HG03135 (cell line): Measurements from ENCODE around the gene ACOT4.
"Not testable (repeated sequence)": the region's sequence is repeated elsewhere in the genome, so short reads cannot be mapped to it uniquely, and the experiment has no call there.

ENCODE experiments used
- ATAC-seq: cut with Tn5 transposase; IDR thresholded peaks from one replicate; pipeline ENCODE4 v1.9.1; 2021; ENCODE audit warnings: mild to moderate bottlenecking, moderate library complexity; ENCODE audit not compliant: unreplicated experiment

Gene ACOT4

DNA sequence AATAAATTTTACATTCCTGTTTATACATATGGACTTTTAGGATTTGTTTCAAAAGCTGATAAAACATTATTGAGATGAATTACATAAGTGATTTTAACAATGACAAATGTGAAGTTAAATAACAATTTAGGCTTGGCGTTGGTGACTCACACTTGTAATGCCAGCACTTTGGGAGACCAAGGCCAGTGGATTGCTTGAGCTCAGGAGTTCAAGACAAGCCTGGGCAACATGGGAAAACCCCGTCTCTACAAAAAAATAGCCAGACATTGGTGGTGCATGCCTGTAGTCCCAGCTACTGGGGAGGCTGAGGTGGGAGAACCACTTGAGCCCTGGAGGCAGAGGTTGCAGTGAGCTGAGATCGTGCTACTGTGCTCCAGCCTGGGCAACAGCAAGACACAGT, 15.3 kb upstream of the ACOT4 start:
- no peak for ATAC-seq

DNA sequence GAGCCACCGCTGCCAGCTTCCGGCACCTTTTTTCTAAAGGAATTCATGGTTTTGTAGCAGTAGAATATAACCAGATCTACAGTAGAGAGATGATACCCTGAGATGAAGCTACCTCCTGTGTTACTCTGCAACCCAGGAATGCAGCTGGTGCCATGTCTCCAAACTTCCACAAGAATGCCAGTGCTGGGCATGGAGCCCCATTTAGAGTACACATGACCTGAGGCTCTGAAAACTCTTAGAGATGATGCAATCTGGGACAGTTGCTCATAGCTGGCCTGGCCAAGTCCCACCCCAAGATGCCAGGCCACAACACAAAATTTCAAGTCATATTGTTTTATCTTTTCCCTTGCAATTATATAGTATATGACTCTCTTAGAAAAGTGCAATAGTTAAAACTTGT, 14.5 kb upstream of the ACOT4 start:
- ATAC-seq: not testable (repeated sequence)

DNA sequence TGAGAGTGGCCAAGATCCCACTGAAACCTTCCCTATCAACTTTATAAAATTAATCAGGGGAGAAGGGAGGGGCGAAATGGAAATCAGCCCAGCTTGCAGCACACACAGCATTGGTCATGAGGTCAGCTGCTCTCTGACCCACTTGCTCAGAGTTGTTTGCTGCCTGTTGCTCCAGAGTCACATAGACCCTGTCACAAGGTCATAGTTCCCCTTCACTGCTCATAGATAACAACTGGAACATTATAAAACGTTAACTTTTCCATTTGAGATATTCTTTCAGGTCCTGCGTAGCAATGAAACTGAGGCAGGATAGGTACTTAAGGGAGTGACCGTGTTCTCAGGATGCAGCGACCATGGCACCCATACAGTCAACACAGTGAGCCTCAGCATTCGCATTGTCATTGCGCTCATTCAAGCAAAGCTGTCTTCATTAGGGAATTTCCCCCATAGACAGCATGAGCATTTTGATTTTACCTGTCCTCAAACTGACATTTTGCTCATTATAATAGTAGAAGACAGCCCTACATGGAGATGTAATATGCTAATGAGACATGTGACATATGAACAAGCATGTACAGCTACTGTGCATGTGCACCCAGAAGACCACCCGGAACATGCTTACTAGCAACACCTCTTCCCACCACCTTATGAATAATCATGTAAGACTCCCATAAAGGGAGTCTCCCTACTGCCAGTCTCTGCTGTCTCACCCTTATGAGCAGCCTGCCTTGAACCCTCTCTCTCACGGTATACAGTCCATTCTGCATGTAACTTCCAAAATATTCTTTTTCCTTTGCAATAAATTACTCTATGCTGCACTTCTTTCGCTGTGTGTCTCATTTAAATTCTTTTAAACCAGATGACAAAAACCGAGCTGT, 9.3 kb upstream of the ACOT4 start:
- not testable (repeated sequence) for ATAC-seq

DNA sequence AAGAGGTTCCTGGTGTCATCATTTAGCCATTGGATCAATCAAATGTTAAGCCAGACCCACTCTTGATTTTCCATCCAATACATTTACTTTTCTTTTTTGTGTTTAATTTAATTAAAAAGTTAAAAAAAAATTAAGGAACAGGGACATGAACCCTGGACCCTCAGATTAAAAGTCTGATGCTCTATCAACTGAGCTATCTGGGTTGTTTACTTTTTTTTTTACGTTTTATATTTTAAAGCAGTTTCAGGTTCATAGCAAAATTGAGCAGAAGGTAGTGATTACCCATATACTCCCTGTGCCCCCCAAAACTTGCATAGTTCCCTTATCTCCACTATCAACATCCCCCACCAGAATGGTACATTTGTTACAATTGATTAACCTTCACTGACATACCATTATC, 3.0 kb upstream of the ACOT4 start:
- ATAC-seq: no peak

DNA sequence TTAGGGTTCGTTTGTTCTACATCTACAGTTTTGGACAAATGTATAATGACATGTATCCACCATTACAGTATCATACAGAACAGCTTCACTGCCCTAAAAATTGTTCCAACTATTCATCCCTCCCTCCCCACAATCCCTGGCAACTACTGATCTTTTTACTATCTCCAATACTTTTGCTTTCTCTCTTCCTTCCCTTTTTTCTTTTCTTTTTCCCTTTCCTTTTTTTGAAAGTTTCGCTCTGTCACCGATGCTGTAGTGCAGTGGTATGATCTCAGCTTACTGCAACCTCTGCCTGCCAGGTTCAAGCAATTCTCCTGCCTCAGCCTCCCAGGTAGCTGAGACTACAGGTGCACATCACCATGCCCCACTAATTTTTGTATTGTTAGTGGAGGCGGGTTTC, 2.6 kb upstream of the ACOT4 start:
- ATAC-seq: no peak

DNA sequence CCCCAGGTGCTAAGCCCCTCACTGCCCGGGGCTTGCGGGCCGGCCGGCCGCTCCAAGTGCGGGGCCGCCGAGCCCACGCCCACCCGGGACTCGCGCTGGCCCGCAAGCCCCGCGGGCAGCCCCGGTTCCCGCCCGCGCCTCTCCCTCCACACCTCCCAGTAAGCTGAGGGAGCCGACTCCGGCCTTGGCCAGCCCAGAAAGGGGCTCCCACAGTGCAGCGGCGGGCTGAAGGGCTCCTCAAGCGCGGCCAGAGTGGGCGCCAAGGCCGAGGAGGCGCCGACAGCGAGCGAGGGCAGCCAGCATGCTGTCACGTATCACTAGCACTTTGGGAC, 1.0 kb upstream of the ACOT4 start:
- ATAC-seq: not testable (repeated sequence)

DNA sequence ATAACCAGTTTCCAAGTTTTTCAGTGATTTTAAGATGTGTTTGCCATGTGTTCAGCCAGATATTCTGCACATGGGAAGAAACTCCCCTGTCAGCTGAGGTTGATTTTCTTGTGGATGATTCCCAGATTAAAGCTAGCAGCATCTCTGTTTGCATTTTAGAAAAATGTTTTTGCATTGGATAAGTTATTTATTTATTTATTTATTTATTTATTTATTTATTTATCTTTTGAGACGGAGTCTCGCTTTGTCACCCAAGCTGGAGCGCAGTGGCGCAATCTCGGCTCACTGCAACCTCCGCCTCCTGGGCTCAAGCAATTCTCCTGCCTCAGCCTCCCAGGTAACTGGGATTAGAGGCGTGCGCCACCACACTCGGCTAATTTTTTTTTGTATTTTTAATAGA, 2.8 kb downstream of the ACOT4 start:
- no peak for ATAC-seq

DNA sequence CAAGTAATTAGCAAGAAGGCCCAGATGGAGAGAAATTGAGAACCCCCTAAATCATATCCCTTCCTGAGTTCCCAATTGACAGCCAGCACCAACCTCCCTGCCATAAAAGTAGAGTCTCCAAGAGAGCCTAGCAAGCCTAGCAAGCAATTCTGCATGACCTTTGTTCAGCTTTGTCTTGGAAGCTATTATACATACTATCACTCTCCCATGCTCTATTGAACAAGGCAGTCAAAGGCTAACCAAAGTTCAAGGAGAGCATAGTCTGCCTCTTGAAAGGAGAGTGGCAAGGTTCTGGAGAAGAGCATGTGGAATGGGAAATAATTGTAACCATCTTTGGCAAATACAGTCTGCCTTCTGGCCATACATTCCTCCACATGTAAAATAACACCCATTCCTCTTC, 7.8 kb downstream of the ACOT4 start:
- ATAC-seq: no peak

DNA sequence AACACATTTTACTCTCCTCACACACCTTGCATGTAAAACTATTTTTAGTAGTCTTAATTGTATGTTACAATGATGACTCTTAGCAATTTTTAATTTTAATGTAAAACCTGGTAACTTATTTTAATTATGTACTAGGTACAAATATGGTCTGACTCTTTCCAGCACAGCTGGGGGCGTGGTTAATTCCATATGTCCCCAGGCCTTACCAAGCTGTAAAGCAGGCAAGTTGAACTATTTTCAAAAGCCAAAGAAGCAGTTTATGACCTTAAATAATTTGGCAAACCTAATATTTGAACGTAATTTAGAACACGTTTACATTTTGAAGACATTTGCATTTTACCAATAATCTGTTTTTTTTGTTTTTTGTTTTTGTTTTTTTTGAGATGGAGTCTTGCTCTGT, 11.3 kb downstream of the ACOT4 start:
- ATAC-seq: no peak

DNA sequence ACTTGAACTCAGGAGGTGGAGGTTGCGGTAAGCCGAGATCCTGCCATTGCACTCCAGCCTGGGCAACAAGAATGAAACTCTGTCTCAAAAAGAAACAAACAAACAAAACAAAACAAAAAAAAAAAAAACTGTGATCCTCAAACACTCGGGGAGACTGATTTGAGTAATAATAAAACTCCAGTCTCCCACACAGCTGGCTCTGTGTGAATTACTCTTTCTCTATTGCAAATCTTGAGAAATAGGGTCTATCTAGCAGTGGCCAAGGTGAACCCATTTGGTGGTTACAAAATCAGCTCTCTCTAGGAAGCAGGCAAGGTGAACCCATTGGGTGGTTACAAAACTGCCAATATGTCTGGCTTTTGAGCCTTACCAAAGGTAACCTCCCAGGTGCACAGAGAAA, 14.6 kb downstream of the ACOT4 start:
- ATAC-seq: no peak

DNA sequence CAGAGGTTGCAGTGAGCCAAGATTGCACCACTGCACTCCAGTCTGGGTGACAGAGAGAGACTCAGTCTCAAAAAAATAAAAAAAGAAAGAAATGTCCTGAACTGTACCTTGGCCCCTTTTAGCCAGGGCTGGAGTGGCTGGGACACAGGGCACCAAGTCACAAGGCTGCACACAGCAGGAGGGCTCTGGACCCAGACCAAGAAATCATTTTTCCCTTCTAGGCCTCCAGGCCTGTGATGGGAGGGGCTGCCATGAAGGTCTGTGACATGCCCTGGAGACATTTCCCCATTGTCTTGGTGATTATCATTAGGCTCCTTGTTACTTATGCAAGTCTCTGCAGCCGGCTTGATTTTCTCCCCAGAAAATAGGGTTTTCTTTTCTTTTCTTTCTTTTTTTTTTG, 15.6 kb downstream of the ACOT4 start:
- ATAC-seq: no peak

DNA sequence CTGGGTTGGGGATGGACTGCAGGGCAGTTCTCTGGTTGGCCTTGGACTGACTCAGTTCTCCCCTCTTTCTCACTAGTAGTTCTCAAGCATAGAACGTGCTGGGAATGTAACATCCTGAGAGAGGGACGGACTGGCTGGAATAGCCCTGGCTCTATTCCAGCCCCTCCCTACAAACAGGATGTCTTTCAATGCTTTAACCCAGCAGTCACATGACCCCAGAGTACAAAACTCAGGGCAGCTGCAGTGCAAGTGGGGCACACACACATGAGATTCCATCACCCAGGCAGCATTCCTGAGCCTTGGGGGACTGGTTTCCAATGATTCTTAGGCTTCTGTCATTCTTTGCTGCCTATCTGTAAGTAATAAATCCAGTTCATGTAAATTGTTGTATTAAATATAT, 19.0 kb downstream of the ACOT4 start:
- no peak for ATAC-seq

DNA sequence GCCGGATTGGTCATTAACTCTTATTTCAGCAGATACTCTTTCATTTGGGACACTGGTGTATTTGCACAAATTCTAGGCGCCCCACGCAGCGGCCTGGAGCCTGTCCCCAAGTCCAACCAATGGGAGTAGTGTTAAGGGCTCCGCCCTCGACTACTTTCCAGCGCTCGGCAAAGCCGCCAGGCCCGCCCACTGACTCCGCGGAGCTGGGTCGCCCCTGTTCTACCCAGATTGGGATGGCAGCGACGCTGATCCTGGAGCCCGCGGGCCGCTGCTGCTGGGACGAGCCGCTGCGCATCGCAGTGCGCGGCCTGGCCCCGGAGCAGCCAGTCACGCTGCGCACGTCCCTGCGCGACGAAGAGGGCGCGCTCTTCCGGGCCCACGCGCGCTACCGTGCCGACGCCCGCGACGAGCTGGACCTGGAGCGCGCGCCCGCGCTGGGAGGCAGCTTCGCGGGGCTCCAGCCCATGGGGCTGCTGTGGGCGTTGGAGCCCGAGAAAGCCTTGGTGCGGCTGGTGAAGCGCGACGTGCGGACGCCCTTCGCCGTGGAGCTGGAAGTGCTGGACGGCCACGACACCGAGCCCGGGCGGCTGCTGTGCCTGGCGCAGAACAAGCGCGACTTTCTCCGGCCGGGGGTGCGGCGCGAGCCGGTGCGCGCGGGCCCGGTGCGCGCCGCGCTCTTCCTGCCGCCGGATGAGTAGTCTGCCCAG, 20.8 kb downstream of the ACOT4 start, which contains the start of gene ACOT6:
ACOT6 (plus strand) TSS at position 179 of the 707 bp plus-strand sequence; CDS start at position 234, 55 bp downstream.
- ATAC-seq: peak; percentile 76

DNA sequence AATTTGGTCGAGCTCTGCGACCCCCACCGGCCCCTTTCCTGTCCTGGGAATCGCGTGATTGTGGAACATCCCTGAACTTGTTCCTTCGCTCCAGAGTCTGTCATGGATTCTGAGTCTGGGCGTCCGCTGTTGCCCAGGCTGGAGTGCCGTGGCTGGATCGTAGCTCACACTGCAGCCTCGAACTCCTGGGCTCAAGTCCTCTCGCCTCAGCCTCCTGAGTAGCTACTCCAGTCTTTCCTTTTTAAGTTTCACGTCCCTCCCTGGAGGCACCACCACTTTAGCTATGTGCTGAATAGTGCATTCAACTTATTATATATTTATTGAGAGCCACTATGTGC, 21.3 kb downstream of the ACOT4 start:
- peak; percentile 9 for ATAC-seq

DNA sequence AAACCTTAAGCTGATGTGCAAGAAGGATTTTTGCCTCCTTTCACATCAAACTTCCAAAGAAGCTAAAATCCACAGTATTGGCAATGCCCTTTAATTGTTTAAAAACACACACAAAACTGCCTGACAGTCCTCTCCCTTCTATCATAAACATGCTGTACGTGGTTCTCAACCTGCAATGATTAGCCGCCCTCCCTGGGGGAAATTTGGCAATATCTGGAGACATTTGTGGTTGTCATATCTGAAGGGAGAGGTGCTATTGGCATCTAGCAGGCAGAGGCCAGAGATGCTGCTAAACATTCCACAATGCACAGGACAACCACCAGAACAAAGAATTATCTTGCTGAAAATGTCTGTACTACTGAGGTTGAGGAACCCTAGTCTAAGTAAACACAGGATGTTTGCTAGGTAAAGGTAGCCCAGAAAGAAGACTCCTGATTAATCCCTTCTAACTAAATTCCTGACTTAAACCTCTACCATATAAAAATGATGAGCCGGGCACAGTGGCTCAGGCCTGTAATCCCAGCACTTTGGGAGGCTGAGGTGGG, 21.8 kb downstream of the ACOT4 start:
- no peak for ATAC-seq

DNA sequence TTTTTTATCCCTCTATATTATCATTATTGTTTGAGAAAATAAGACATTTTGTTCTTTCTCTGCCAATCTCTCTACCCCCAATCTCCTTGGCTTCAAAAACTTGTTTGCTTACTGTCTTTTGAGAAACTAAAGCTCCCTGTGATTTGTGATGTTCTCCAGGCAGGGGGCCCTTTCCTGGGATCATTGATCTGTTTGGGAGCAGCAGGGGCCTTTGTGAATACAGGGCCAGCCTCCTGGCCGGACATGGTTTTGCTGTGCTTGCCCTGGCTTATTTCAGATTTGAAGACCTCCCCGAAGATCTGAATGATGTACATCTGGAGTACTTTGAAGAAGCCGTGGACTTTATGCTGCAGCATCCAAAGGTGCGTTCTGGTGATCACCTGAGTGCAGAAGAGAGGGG, 25.2 kb downstream of the ACOT4 start:
- no peak for ATAC-seq

DNA sequence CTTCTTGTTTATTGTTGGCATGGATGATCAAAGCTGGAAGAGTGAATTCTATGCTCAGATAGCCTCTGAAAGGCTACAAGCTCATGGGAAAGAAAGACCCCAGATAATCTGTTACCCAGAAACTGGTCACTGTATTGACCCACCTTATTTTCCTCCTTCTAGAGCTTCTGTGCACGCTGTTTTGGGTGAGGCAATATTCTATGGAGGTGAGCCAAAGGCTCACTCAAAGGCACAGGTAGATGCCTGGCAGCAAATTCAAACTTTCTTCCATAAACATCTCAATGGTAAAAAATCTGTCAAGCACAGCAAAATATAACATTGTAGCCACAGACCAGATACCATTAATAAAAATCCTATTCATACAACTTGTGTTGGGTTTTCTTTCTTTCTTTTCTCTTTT, 27.9 kb downstream of the ACOT4 start:
- no peak for ATAC-seq

DNA sequence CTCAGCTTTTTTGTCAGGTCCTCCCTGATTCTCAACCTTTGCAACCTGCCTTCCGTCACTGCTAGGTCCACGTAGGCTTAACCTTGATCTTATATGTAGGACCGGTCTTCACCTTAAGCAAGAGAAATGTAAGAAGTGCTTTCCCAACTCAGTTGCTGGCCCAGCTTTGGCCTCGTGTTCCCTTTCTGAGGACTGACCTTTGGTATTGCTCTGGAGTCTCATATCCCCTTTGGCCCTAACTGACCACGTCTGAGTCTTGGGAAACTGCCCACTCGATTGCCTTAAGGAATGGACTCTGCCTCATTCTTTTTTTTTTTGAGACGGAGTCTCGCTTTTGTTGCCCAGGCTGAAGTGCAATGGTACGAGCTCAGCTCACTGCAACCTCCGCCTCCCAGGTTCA, 28.6 kb downstream of the ACOT4 start:
- ATAC-seq: no peak

DNA sequence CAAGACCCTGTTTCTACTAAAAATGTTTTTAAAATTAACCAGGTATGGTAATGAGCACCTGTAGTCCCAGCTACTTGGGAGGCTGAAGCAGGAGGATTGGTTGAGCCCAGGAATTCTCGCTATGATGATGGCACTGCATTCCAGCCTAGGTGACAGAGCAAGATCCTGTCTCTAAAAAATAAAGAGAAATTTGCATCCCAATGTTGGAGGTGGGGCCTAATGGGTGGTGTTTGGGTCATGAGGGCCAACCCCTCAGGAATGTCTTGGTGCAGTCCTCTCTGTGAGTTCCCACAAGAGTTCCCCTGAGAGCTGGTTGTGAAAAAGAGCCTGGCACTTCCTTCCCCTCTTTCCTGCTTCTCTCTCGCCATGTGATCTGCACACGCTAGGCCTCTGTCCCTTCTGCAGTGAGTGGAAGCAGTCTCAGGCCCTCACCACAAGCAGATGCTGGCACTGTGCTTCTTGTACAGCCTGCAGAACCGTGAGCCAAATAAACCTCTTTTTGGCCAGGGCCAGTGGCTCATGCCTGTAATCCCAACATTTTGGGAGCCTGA, 31.9 kb downstream of the ACOT4 start:
- no peak for ATAC-seq

DNA sequence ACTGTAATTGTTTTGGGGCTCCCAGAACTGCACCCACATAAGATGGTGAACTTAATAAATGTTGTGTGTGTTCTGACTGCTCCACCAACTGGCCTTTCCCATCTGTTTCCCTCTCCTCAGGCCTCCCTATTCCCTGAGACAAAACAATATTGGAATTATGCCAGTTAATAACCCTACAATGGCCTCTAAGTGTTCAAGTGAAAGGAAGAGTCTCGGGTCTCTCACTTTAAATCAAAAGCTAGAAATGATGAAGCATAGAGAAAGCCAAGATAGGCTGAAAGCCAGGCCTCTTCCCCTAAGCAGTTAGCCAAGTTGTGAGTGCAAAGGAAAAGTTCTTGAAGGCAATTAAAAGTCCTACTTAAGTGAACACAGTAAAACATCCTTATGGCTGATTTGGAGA, 34.0 kb downstream of the ACOT4 start:
- ATAC-seq: no peak

DNA sequence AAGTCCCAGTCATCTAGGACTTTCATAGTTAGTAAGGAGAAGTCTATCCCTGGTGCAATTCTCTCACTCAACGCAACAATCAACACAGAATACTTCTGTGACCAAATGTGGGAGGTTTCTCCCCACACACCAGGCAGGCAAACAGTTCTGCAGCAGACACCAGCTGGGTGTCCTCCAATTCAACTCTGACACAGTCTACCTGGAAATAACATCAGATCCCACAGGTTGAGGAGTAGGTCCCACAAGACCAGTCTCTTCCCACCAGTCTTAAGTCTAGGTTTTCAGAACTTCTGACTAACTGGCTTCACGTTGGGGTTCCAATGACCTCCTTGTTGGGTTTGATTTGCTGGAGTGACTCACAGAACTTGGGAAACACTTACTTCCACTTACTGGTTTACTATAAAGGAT, 35.5 kb downstream of the ACOT4 start:
- ATAC-seq: no peak
